Spleen (tissue), 3 donors: ENCODE measurements around the gene COL4A1.

Experiments
- POLR2A ChIP-seq, 3 donors: fragments of 450-650 bp; IDR thresholded peaks; one replicate each; pipeline ENCODE4 v1.5.1; 2017; ENCODE audit warnings: antibody characterized with exemption in 3 of 3, mild to moderate bottlenecking in 1 of 3
- POLR2AphosphoS5 ChIP-seq, 3 donors: sonication (generic); formaldehyde crosslinking; IDR thresholded peaks; one replicate each; pipeline ENCODE4 v1.5.1; 2017; ENCODE audit warnings: antibody characterized with exemption in 3 of 3

DNA sequence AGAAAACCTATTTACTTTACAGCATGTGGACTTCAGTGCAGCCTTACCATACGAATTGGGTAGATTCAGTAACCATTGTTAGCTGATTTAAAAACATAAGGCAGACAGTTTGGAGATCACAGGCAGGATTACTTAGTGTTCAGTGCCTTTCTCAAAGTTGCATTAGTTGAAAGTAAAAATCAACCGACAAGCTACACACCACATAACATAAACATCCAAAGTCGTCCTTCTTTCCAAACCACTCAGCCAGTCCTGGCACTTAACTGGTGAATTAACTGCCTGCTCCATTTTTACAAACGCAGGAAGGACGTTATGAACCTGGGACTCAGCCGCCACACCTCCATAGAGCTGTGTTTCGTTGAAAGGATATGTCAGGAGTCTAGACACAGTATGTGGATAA is 91.4 kb downstream of the COL4A1 start:
- TF ChIP-seq POLR2AphosphoS5 (IDR thresholded peaks at IDR 0.05) (no peak), POLR2A (IDR thresholded peaks at IDR 0.05) (no peak)
